HAP-1 (cell line): ENCODE measurements around the gene SYNGR3.
A peak's percentile ranks its signal among the peaks of the same experiment; 100 is the strongest.
"Not testable (repeated sequence)": the region's sequence is repeated elsewhere in the genome, so short reads cannot be mapped to it uniquely, and the experiment has no call there.

Experiments used
- DNase-seq, 2 experiments: peaks; one replicate each; pipeline ENCODE4 v3.0.0-alpha.2; 2016 to 2020; ENCODE audit warnings: low spot score in 2 of 2
- H3K27me3 ChIP-seq: fragments of 250-450 bp; sonication (Bioruptor Pico); 2 replicates; pipeline ENCODE4 v1.5.1; 2020; ENCODE audit warnings: low read depth, mild to moderate bottlenecking, moderate library complexity
- H3K36me3 ChIP-seq: fragments of 250-450 bp; sonication (Bioruptor Pico); replicated peaks from 2 replicates; pipeline ENCODE4 v1.5.1; 2020; ENCODE audit warnings: mild to moderate bottlenecking
- H3K4me1 ChIP-seq: fragments of 250-450 bp; sonication (Bioruptor Pico); 2 replicates; pipeline ENCODE4 v1.5.1; 2020; ENCODE audit warnings: mild to moderate bottlenecking
- H3K4me3 ChIP-seq: fragments of 250-450 bp; sonication (Bioruptor Pico); 2 replicates; pipeline ENCODE4 v1.5.1; 2020; ENCODE audit warnings: mild to moderate bottlenecking, moderate library complexity
- H3K9me3 ChIP-seq: fragments of 250-450 bp; sonication (Bioruptor Pico); 2 replicates; pipeline ENCODE4 v1.5.1; 2020; ENCODE audit warnings: mild to moderate bottlenecking, moderate library complexity
- in situ Hi-C: fragments of 300-500 bp; cut with MboI; formaldehyde crosslinking; loops from 3 replicates; pipeline ENCODE4 v1.14.3; 2020; ENCODE audit warnings: low sequenced_read_pairs, inconsistent platforms, mixed read lengths

Gene SYNGR3

GRCh38 chr16:2007081-2007836 lies 17.5 kb downstream of the SYNGR3 start:
- Histone ChIP-seq H3K4me3 (peak overlapping the region; percentile 78), H3K27me3 (no peaks in the 10 kb centered on the region), H3K36me3 (peaks cover 39% of the 10 kb centered on the region), H3K9me3 (no peaks in the 10 kb centered on the region), H3K4me1 (peaks cover 26% of the 10 kb centered on the region)
- in situ Hi-C loops, result no loop called here
- DNase-seq, result no peak

GRCh38 chr16:2008009-2008526 lies 18.3 kb downstream of the SYNGR3 start:
- Histone ChIP-seq H3K4me1 (peaks cover 26% of the 10 kb centered on the region), H3K36me3 (peaks cover 31% of the 10 kb centered on the region), H3K4me3 (peak overlapping the region; percentile 78), H3K9me3 (no peaks in the 10 kb centered on the region), H3K27me3 (no peaks in the 10 kb centered on the region)
- no peak for DNase-seq
- in situ Hi-C loops, result no loop called here

DNA sequence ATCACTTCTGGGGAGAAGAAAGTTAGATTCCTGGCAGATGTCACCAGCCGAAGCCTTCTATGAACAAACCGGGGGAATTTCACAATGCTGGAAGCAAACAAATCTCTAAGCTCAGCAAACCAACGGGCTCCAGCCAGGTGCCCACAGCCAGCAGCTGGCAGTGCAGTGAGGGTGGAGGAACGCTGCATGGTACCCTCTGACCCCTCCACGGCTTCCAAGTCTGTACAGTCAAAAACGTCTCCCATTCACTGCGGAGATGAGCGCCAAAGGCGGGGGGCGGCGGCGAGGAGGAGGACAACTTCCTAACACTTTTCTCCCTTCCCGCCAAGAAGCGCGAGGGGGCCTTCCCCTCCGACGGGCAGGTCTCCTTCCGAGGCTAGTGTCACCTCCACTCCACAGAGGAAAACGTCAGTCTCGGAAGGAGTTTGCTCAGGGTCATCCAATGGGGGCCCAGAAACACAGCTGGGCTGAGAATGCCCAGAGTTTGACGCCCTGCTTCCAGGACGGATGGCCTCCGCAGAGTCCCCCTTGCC lies 18.9 kb downstream of the SYNGR3 start:
- peak in 1 of 2 experiments; percentile 66 for DNase-seq
- no peaks in the 10 kb centered on the region for H3K27me3 ChIP-seq
- H3K4me3 ChIP-seq, result peak overlapping the region; percentile 78
- no peaks in the 10 kb centered on the region for H3K9me3 ChIP-seq
- H3K36me3 ChIP-seq, result peaks cover 26% of the 10 kb centered on the region
- in situ Hi-C loops, result no loop called here
- peaks cover 26% of the 10 kb centered on the region for H3K4me1 ChIP-seq

DNA sequence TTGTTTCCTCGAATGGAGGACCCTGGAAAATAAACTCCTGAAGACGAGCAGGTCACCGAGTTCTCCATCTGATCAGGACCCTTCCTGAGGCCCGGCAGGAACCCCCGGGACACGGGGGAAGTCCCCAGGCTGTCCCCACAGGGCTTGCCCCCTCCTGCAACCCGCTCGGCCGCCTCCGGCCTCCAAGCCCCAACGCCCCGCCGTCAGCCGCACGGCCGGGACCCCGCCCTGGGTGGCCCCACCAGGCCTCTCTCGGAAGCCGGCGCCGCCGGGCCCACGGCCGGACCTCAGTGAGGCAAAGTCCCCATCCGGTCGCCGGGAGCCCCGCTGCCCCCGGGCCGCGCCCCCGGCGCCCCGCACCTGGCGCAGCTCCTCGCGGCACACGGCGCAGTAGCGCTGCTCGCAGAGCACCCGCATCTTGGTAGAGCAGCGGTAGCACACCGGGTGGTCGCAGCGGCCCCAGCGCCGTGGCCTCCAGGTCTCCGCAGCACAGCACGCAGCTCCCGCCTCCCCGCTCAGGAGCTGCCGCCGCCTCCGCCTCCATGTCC lies 19.5 kb downstream of the SYNGR3 start:
- Histone ChIP-seq H3K9me3 (no peaks in the 10 kb centered on the region), H3K27me3 (no peaks in the 10 kb centered on the region), H3K4me1 (peaks cover 23% of the 10 kb centered on the region), H3K4me3 (peak overlapping the region; percentile 78), H3K36me3 (peaks cover 26% of the 10 kb centered on the region)
- in situ Hi-C loops, result no loop called here
- no peak for DNase-seq

DNA sequence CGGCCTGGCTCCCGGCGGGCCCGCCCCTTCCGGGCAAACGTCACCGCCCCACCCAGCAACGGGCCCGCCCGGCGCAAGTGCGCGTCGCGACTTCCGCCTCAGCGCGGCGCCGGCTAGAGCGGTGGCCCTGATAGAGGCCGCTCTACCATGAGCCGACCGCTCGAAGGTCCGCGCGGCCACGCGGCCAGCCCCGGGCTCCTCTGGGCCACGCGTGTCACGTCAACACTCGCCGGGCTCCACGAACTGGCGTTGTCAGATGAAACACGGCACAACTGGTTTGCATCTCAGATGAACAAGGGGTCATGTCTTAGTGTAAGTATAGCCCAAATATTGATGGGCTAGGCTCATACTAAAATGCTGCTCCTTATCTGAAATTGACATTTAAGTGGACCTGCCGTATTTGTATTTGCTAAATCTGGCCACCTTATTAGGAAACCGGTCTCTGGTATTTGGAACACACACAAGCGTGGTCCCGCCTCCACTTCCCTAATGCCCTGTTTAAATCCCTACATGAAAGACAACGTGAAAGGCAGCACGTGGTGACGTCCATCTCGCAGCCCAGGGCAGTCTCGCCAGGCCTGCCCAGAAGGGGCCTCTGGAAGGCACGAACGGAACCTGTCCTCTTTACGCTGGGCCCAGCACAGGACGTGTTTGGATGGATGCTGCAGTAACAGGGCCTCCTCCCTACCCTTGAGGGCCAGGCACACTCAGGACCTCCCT lies 20.2 kb downstream of the SYNGR3 start, which contains the start of gene ZNF598:
Gene ZNF598, minus strand, starts transcription at position 31 of the 720 bp plus-strand sequence.
- in situ Hi-C loops, result no loop called here
- H3K36me3 ChIP-seq, result peaks cover 26% of the 10 kb centered on the region
- DNase-seq, result peak; percentile 76 to 86
- H3K4me1 ChIP-seq, result peaks cover 21% of the 10 kb centered on the region
- H3K9me3 ChIP-seq, result no peaks in the 10 kb centered on the region
- no peaks in the 10 kb centered on the region for H3K27me3 ChIP-seq
- H3K4me3 ChIP-seq, result peak within 1 kb of the TSS; percentile 78

- peaks cover 30% of the 10 kb centered on the region for H3K4me1 ChIP-seq
- H3K4me3 ChIP-seq, DNase-seq, H3K9me3 ChIP-seq, in situ Hi-C loops, H3K27me3 ChIP-seq: not testable (repeated sequence)
- H3K36me3 ChIP-seq, result peaks cover 17% of the 10 kb centered on the region
Observed at GRCh38 chr16:2011726-2012125, 22.0 kb downstream of the SYNGR3 start.

GRCh38 chr16:2013527-2013926 lies 23.8 kb downstream of the SYNGR3 start:
- no peaks in the 10 kb centered on the region for H3K27me3 ChIP-seq
- no peak for DNase-seq
- H3K4me1 ChIP-seq, result peaks cover 15% of the 10 kb centered on the region
- H3K4me3 ChIP-seq, result no peak overlapping the region
- H3K9me3 ChIP-seq, result no peaks in the 10 kb centered on the region
- H3K36me3 ChIP-seq, result peaks cover 6% of the 10 kb centered on the region; the same call in 1 of the 2 replicates
- in situ Hi-C loops, result no loop called here

DNA sequence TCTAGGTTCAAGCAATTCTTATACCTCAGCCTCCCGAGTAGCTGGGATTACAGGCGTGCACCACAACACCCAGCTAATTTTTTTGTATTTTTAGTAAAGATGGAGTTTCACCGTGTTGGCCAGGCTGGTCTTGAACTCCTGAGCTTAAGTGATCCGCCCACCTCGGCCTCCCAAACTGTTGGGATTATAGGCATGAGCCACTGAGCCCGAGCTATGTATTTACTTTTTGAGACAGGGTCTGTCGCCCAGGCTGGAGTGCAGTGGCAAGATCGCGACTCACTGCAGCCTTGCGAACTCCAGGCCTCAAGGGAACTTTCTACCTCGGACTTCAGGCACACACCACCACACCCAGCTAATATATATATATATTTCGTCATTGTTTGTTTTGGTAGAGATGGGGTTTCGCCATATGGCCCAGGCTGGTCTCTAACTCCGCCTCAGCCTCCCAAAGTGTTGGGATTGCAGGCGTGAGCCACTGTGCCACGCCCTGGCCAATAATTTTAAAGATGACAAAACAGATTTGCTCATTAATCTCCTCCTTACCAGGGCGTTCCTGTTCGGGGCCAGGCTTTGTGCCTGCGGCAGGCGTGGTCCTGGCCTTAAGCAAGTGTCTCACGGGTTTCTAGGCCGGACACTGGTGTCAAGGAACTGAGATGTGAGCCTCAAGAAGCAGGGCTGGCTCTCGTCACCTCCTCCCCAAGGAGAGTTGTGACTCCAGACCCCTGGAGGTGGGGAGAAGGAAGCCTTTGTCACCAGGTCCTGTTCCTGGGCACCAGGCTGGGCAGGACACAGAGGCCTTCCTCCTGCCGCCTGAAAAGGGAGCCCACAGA lies 25.6 kb downstream of the SYNGR3 start:
- no peak overlapping the region for H3K4me3 ChIP-seq
- 0 out of 2 replicates have a peak, but pooled peaks cover 6% of the 10 kb centered on the region for H3K27me3 ChIP-seq
- peaks cover 4% of the 10 kb centered on the region; the same call in 1 of the 2 replicates for H3K36me3 ChIP-seq
- no peaks in the 10 kb centered on the region for H3K9me3 ChIP-seq
- in situ Hi-C loops, result no loop called here
- peak; percentile 59 to 78 for DNase-seq
- peaks cover 13% of the 10 kb centered on the region for H3K4me1 ChIP-seq

DNA sequence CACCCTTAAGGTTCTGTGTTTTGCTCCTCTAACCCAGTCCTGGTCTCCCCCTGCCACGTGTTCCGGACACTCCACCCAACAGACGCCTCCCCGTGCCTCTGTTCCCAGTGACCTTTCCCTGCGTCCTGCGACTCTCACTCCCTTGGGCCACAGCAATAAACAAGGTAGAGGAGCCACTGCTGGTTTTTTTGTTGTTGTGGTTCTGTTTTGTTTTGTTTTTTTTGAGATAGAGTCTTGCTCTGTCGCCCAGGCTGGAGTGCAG lies 26.1 kb downstream of the SYNGR3 start:
- no peak overlapping the region for H3K4me3 ChIP-seq
- in situ Hi-C loops, result no loop called here
- peaks cover 10% of the 10 kb centered on the region; the same call in 1 of the 2 replicates for H3K27me3 ChIP-seq
- peaks cover 12% of the 10 kb centered on the region for H3K4me1 ChIP-seq
- no peaks in the 10 kb centered on the region for H3K9me3 ChIP-seq
- no peak for DNase-seq
- no peaks in the 10 kb centered on the region for H3K36me3 ChIP-seq

DNA sequence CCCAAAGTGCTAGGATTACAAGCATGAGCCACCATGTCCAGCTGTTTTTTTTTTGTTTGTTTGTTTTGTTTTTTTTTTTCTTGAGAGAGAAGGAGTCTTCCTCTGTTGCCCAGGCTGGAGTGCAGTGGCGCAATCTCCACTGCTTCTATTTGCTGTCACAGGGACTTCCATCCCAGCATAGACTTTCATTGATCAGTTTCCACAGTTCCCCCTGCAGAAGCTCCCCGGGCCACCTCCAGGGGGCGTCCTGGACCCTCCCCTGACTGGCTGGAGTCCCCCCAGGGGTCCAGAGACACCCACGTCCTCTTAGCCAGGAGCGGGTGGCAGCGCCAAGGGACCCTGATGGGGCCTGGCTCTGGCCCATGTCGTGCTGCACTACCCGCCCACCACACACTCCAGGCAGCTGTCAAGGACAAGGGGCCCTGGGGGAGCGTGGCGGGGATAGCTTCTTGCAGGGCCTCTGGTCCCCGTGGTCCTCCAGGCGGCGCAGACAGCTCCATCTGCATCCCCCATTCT lies 26.7 kb downstream of the SYNGR3 start:
- H3K36me3 ChIP-seq, result no peaks in the 10 kb centered on the region
- H3K4me1 ChIP-seq, result peaks cover 12% of the 10 kb centered on the region
- no peaks in the 10 kb centered on the region for H3K9me3 ChIP-seq
- H3K4me3 ChIP-seq, result no peak overlapping the region
- DNase-seq, result peak in 1 of 2 experiments; percentile 46
- H3K27me3 ChIP-seq, result peaks cover 10% of the 10 kb centered on the region; the same call in 1 of the 2 replicates
- in situ Hi-C loops, result no loop called here

- in situ Hi-C loops, result no loop called here
- peaks cover 23% of the 10 kb centered on the region for H3K4me1 ChIP-seq
- peak in 1 of 2 experiments; percentile 65 for DNase-seq
Observed at GRCh38 chr16:2019518-2019920, 29.7 kb downstream of the SYNGR3 start, which contains the start of gene NPW. Gene NPW (plus strand): TSS chr16:2019785.

GRCh38 chr16:2019921-2020831 lies 30.4 kb downstream of the SYNGR3 start:
- in situ Hi-C loops, result loop anchor here (5.0 kb wide), 1 partner anchor 122 kb away; no protein-coding TSS in a partner anchor

More at GRCh38 chr16:2019518-2019920, 29.7 kb downstream of the SYNGR3 start, which contains the start of gene NPW:
- H3K27me3 ChIP-seq, result peaks cover 10% of the 10 kb centered on the region; the same call in 1 of the 2 replicates
- H3K4me3 ChIP-seq, result peak within 1 kb of the TSS; percentile 33
- no peaks in the 10 kb centered on the region for H3K36me3 ChIP-seq
- H3K9me3 ChIP-seq, result no peaks in the 10 kb centered on the region

More at GRCh38 chr16:2019921-2020831, 30.4 kb downstream of the SYNGR3 start:
- Histone ChIP-seq H3K9me3 (no peaks in the 10 kb centered on the region), H3K27me3 (peaks cover 10% of the 10 kb centered on the region; the same call in 1 of the 2 replicates), H3K4me3 (peak overlapping the region; percentile 33), H3K36me3 (no peaks in the 10 kb centered on the region), H3K4me1 (peaks cover 21% of the 10 kb centered on the region)
- peak in 1 of 2 experiments; percentile 52 for DNase-seq
